LNCaP clone FGC (cell line): ENCODE data around the gene MCHR1.
"Not testable (repeated sequence)": the region's sequence is repeated elsewhere in the genome, so short reads cannot be mapped to it uniquely, and the experiment has no call there.

Experiments used
- DNase-seq: peaks from one replicate; pipeline ENCODE4 v3.0.0-alpha.2; 2011; ENCODE audit warnings: low read depth
- H3K4me3 ChIP-seq: 2 replicates; pipeline ENCODE4 v1.5.1; 2011; ENCODE audit warnings: mild to moderate bottlenecking, low read depth, low read length, control low read depth
- CTCF ChIP-seq: IDR thresholded peaks from 2 replicates; pipeline ENCODE4 v1.5.1; 2012; ENCODE audit warnings: mild to moderate bottlenecking; ENCODE audit not compliant: control insufficient read depth, insufficient read depth; ENCODE audit errors: extremely low read depth

The MCHR1 gene

GRCh38 chr22:40648386-40648785 is 30.9 kb upstream of the MCHR1 start:
- no peak for DNase-seq
- no peak overlapping the region for H3K4me3 ChIP-seq
- TF ChIP-seq CTCF, result no peak

- DNase-seq, result no peak
- H3K4me3 ChIP-seq, result peak overlapping the region; percentile 70
- TF ChIP-seq CTCF, result no peak
These were observed 28.2 kb upstream of the MCHR1 start for GRCh38 chr22:40651057-40651456.

- peak; percentile 80 for DNase-seq
- peak overlapping the region; percentile 70 for H3K4me3 ChIP-seq
- no peak for TF ChIP-seq CTCF
These were observed 27.5 kb upstream of the MCHR1 start for GRCh38 chr22:40651563-40652501.

- TF ChIP-seq CTCF, result no peak
- no peak overlapping the region for H3K4me3 ChIP-seq
- no peak for DNase-seq
These were observed 25.9 kb upstream of the MCHR1 start for GRCh38 chr22:40653361-40653760.

- no peak overlapping the region for H3K4me3 ChIP-seq
- TF ChIP-seq CTCF, result peak; percentile 41
- DNase-seq, result no peak
These were observed 24.6 kb upstream of the MCHR1 start for GRCh38 chr22:40654522-40655167.

- not testable (repeated sequence) for H3K4me3 ChIP-seq, DNase-seq
These were observed 23.3 kb upstream of the MCHR1 start for GRCh38 chr22:40655941-40656340.

- H3K4me3 ChIP-seq, DNase-seq: not testable (repeated sequence)
These were observed 22.6 kb upstream of the MCHR1 start for GRCh38 chr22:40656651-40657050.

GRCh38 chr22:40659166-40659565 is 20.1 kb upstream of the MCHR1 start:
- no peak for TF ChIP-seq CTCF
- H3K4me3 ChIP-seq, result no peak overlapping the region
- no peak for DNase-seq
